IMR-90 (cell line): ENCODE data around the gene PRMT1.

ENCODE experiments used
- BHLHE40 ChIP-seq: fragments of 150-350 bp; IDR thresholded peaks from 2 replicates; pipeline ENCODE4 v1.6.1; 2016; ENCODE audit warnings: mild to moderate bottlenecking, low read depth, low read length
- CTCF ChIP-seq: conservative IDR thresholded peaks from 2 replicates; pipeline ENCODE4 v1.5.1; 2012; ENCODE audit warnings: mild to moderate bottlenecking, low read depth, low read length, improper control_type of control experiment
- ELK1 ChIP-seq: fragments of 150-350 bp; IDR thresholded peaks from 2 replicates; pipeline ENCODE4 v1.6.1; 2016; ENCODE audit warnings: low read depth, mild to moderate bottlenecking, low read length, moderate library complexity, borderline replicate concordance
- NFE2L2 ChIP-seq: fragments of 150-350 bp; IDR thresholded peaks from 2 replicates; pipeline ENCODE4 v1.6.1; 2016; ENCODE audit warnings: low read depth, mild to moderate bottlenecking, low read length
- POLR2A ChIP-seq: IDR thresholded peaks from 2 replicates; pipeline ENCODE4 v1.6.1; 2012; ENCODE audit warnings: mild to moderate bottlenecking, low read depth, low read length
- SMC3 ChIP-seq: fragments of 150-350 bp; IDR thresholded peaks from 2 replicates; pipeline ENCODE4 v1.6.1; 2016; ENCODE audit warnings: low read depth, mild to moderate bottlenecking, antibody characterized with exemption, low read length, moderate library complexity

GRCh38 chr19:49678985-49679770 is 2.1 kb downstream of the PRMT1 start:
- TF ChIP-seq SMC3 (no peak), CTCF (no peak), POLR2A (no peak), ELK1 (no peak), BHLHE40 (no peak), NFE2L2 (no peak)
